Ovary (tissue), 3 donors: ENCODE data around the gene ECEL1.

Source experiments
- EP300 ChIP-seq: sonication (generic); formaldehyde crosslinking; IDR thresholded peaks from one replicate; pipeline ENCODE4 v1.6.1; 2017; ENCODE audit warnings: antibody characterized with exemption
- TF ChIP-seq, protein P1 (sequence below), 3 donors: fragments of 450-650 bp in 2 of 3; fragments of 200-600 bp in 1 of 3; IDR thresholded peaks; one replicate each; pipeline versions ENCODE4 v1.5.1 to v1.8.0; 2016 to 2022; ENCODE audit warnings: antibody characterized with exemption in 3 of 3, mild to moderate bottlenecking in 1 of 3
- donor health status: DM: no; HTN: no; CAD: no.

DNA sequence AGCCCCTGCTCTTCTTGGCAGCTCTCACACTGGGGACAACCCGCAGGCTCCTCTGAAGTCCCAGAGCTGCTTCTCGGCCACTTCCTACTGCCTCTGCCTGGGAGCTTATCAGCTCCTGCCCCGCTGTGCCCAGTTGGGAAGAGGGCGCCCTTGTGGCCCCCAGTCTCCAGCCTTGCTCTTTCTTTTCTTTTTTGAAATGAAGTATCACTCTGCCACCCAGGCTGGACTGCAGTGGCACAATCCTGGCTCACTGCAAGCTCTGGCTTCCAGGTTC lies 52.3 kb downstream of the ECEL1 start:
- TF ChIP-seq, protein P1, sequence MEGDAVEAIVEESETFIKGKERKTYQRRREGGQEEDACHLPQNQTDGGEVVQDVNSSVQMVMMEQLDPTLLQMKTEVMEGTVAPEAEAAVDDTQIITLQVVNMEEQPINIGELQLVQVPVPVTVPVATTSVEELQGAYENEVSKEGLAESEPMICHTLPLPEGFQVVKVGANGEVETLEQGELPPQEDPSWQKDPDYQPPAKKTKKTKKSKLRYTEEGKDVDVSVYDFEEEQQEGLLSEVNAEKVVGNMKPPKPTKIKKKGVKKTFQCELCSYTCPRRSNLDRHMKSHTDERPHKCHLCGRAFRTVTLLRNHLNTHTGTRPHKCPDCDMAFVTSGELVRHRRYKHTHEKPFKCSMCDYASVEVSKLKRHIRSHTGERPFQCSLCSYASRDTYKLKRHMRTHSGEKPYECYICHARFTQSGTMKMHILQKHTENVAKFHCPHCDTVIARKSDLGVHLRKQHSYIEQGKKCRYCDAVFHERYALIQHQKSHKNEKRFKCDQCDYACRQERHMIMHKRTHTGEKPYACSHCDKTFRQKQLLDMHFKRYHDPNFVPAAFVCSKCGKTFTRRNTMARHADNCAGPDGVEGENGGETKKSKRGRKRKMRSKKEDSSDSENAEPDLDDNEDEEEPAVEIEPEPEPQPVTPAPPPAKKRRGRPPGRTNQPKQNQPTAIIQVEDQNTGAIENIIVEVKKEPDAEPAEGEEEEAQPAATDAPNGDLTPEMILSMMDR (IDR thresholded peaks at IDR 0.05): no peak
- TF ChIP-seq EP300: no peak
